ENCODE results near the gene GPR33. TPM values are rescaled to one million over a fixed set of nuclear protein-coding genes. Genes with fewer than 3 reads are reported as not detected.
"Not testable (repeated sequence)": the region's sequence is repeated elsewhere in the genome, so short reads cannot be mapped to it uniquely, and the experiment has no call there.

The GPR33 gene
- total RNA-seq, 1 experiment from 2014 or later, result not detected

GRCh38 chr14:31461545-31461944 is 26.3 kb downstream of the GPR33 start:
- DNase-seq (ENCODE audit: low read depth), result no peak

DNA sequence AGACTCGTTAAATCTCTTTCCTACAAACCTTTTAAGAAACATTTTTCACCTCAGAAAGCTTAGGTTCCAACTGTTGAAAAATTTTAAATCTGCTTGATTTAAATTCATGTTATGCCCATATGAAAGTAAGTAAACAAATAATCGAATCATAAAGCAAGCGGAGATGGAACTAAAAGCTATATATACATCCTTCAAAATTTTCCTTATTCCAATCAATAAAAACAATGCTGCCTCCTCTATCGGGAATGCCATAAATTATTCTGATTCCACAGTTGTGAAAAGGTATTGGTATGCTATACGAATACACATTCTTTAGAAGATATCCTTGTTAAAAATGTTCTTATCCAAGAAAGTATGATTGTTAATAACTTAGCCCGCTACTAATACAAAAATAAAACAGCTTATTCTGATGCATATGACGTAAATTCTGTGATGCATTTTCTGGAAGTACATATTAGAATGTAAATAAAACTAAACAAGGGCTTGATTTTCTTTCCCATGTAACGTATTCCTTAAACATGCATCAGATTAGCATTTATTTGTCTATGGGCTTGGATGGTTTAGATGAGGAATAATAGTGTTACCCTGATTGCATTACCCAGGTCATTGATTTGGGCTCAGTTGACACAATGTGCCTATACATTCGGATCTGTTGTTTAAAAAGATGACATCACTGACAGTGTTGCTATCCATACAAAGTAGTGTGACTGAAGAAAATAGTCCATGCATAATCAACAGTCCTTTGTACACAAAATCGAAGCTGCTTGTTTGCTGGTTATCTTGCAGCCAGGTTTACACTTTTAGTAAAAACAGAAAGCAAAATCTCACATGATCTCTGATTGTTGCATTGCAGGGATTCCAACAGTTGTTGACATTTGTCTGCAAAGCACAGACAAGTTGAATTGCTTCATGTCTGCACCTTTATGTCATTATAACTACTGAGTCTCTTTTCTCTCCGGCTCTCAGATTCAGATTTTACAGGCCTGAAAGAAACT is 29.9 kb downstream of the GPR33 start:
- DNase-seq (ENCODE audit: low read depth), result no peak

DNA sequence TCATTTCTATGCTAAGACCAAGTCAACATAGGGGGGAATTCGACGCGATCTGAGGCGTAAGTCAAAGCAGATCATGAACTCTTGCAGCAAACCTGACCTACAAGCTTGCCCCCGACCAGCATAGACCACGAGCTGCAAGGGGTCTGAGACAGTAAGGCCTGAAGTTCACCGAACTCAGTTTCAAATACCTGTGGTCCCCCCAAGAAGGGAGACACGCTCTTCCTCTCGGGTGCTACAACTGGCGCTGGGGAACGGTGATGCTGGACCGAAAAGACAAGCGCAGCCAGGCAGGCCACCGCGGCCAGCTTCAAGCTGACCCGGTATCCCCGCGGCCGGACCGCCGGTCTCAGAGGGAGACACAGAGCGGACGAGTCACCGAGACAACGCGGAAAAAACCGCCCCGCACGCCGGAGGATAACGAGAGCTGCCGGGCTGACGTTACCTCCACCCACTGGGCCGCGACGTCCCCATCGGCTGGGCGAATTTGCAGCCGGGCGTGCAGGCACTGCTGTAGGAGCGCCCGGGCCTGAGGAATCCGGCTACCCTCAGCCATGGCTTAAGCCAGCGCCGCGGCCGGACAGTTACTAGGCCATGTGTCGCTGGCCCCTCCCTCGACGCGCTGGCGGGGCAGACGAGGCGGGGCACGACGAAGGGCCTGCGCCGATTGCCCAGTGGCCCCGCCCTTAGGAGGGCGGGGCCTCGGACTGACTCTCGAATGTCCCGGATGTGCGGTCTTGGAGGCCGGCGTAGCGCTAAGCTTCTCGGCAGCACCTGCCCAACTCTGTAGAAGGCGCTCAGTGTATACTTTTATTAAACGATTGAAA is 30.8 kb downstream of the GPR33 start, which contains the start of gene DTD2:
Gene DTD2, minus strand, starts transcription at position 666 of the 824 bp plus-strand sequence. Its CDS starts 113 bp downstream, at position 553.
- peak; percentile 91 for DNase-seq (ENCODE audit: low read depth)

DNA sequence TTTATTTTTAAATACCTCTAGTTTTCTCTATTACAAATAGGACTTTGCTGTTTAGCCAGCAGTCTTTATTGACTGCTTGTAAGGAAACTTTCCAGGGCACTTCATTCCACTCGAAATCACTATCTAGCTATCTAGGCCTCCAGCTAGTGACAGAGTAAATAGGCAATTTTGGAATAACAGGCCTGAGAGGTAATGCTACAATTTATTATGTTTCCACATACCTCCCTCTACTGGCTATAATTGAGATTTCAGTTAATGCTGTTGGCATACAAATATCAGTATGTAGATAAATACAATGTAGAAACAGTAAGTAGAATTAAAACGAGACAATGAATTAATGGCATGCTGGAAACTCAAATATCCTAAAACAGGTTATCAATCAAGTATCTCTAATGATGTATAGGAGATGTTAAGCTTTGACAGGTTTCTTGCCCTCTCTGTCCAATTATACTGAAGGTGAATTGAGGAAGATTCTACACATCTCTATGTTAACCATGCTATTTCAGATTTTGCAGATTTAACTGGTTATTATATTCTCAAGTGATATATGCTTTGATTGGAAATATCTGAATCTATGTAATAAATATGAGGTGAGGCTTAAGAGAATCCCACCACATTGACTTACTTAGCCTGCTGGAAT is 37.7 kb downstream of the GPR33 start:
- peak; percentile 38 for DNase-seq (ENCODE audit: low read depth)

DNA sequence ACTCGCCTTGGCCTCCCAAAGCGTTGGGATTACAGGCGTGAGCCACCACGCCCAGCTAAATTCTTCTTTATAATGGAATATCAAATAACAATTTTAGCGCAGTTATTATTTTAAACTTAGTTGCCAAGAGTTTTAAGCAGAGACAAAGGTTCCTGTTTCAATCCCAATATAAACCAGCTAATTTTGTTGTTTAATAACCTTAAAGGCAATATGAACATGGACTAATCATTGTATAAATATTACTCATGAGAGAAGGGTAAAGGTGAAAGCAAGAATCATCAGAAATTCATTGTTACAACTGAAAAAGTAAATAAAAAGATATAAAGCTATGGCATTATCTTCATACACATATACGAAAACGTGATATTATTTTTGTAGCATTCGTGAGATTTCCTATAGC is 38.7 kb downstream of the GPR33 start:
- no peak for DNase-seq (ENCODE audit: low read depth)

GRCh38 chr14:31445703-31446102 is 42.1 kb downstream of the GPR33 start:
- DNase-seq (ENCODE audit: low read depth), result no peak

- DNase-seq (ENCODE audit: low read depth), result no peak
Observed at GRCh38 chr14:31442284-31442683, 45.6 kb downstream of the GPR33 start.

- DNase-seq (ENCODE audit: low read depth), result no peak
Observed at GRCh38 chr14:31441273-31442111, 46.3 kb downstream of the GPR33 start.

GRCh38 chr14:31440280-31440679 is 47.6 kb downstream of the GPR33 start:
- DNase-seq (ENCODE audit: low read depth), result no peak

DNA sequence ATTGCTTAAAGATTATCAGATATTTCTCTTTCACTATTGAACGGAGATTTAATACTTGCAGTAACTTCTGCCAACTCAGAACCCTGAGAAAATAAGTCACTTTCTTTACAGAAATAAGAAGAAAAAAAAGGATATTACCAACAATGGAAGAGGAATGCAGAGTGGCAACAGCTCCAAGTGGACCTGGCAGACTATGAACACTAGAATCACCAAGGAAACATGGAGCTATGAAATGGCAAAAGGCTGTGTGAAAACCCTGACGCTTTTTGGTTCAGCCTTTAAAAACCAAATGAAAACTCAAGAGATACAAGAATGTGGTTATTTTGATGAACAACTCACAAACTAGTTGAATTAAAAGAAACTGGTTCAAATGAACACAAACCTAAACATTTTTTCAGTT is 48.3 kb downstream of the GPR33 start:
- no peak for DNase-seq (ENCODE audit: low read depth)

- DNase-seq (ENCODE audit: low read depth), result not testable (repeated sequence)
Observed at GRCh38 chr14:31437045-31437691, 50.7 kb downstream of the GPR33 start.

- peak; percentile 48 for DNase-seq (ENCODE audit: low read depth)
Observed at GRCh38 chr14:31435276-31435675, 52.6 kb downstream of the GPR33 start.

Other genes starting within 250 kb of the GPR33 start
- gene HEATR5A, start 67.5 kb downstream of the GPR33 start, total RNA-seq (2014; rRNA removed), result 14.2 and 16.5 TPM in 2 replicates
- gene DTD2, start 30.5 kb downstream of the GPR33 start, total RNA-seq (2014; rRNA removed), result 35.7 and 36.0 TPM in 2 replicates
- 12.0 and 15.9 TPM in 2 replicates for gene NUBPL, start 73.4 kb upstream of the GPR33 start, total RNA-seq (2014; rRNA removed)

Measured in LHCN-M2 (cell line).